ENCODE measurements around the gene FBLN1.
"Not testable (repeated sequence)": the region's sequence is repeated elsewhere in the genome, so short reads cannot be mapped to it uniquely, and the experiment has no call there.

The FBLN1 gene

GRCh38 chr22:45535290-45535689, 32.6 kb downstream of the FBLN1 start:
- no peaks in the 10 kb centered on the region for H3K36me3 ChIP-seq (ENCODE audit: control insufficient read depth, insufficient read depth, low read length)
- no peaks in the 10 kb centered on the region for H3K4me1 ChIP-seq (ENCODE audit: control insufficient read depth, insufficient read depth, low read length)
- H3K9ac ChIP-seq (ENCODE audit: low read length), result no peak overlapping the region
- H3K9me3 ChIP-seq (ENCODE audit: control insufficient read depth, low read length), result no peaks in the 10 kb centered on the region
- no peaks in the 10 kb centered on the region for H3K27me3 ChIP-seq (ENCODE audit: control insufficient read depth, insufficient read depth, low read length)
- H3K4me3 ChIP-seq (ENCODE audit: low read length), result no peak overlapping the region

GRCh38 chr22:45535835-45536234, 33.2 kb downstream of the FBLN1 start:
- H3K9ac ChIP-seq (ENCODE audit: low read length); H3K27me3 ChIP-seq (ENCODE audit: control insufficient read depth, insufficient read depth, low read length); H3K36me3 ChIP-seq (ENCODE audit: control insufficient read depth, insufficient read depth, low read length); H3K9me3 ChIP-seq (ENCODE audit: control insufficient read depth, low read length); H3K4me1 ChIP-seq (ENCODE audit: control insufficient read depth, insufficient read depth, low read length); H3K4me3 ChIP-seq (ENCODE audit: low read length): not testable (repeated sequence)

- Histone ChIP-seq H3K36me3 (ENCODE audit: control insufficient read depth, insufficient read depth, low read length) (no peaks in the 10 kb centered on the region), H3K4me3 (ENCODE audit: low read length) (no peak overlapping the region), H3K4me1 (ENCODE audit: control insufficient read depth, insufficient read depth, low read length) (no peaks in the 10 kb centered on the region), H3K27me3 (ENCODE audit: control insufficient read depth, insufficient read depth, low read length) (no peaks in the 10 kb centered on the region), H3K9me3 (ENCODE audit: control insufficient read depth, low read length) (no peaks in the 10 kb centered on the region), H3K9ac (ENCODE audit: low read length) (no peak overlapping the region)
These were observed 35.1 kb downstream of the FBLN1 start for GRCh38 chr22:45537734-45538181.

GRCh38 chr22:45538281-45538680, 35.6 kb downstream of the FBLN1 start:
- no peaks in the 10 kb centered on the region for H3K36me3 ChIP-seq (ENCODE audit: control insufficient read depth, insufficient read depth, low read length)
- H3K4me3 ChIP-seq (ENCODE audit: low read length), result no peak overlapping the region

GRCh38 chr22:45540122-45540521, 37.4 kb downstream of the FBLN1 start:
- no peaks in the 10 kb centered on the region for H3K36me3 ChIP-seq (ENCODE audit: control insufficient read depth, insufficient read depth, low read length)
- H3K9ac ChIP-seq (ENCODE audit: low read length), result no peak overlapping the region
- no peak overlapping the region for H3K4me3 ChIP-seq (ENCODE audit: low read length)
- no peaks in the 10 kb centered on the region for H3K4me1 ChIP-seq (ENCODE audit: control insufficient read depth, insufficient read depth, low read length)
- H3K27me3 ChIP-seq (ENCODE audit: control insufficient read depth, insufficient read depth, low read length), result no peaks in the 10 kb centered on the region
- no peaks in the 10 kb centered on the region for H3K9me3 ChIP-seq (ENCODE audit: control insufficient read depth, low read length)

More at GRCh38 chr22:45538281-45538680, 35.6 kb downstream of the FBLN1 start:
- no peaks in the 10 kb centered on the region for H3K27me3 ChIP-seq (ENCODE audit: control insufficient read depth, insufficient read depth, low read length)
- H3K9ac ChIP-seq (ENCODE audit: low read length), result no peak overlapping the region
- H3K9me3 ChIP-seq (ENCODE audit: control insufficient read depth, low read length), result no peaks in the 10 kb centered on the region
- no peaks in the 10 kb centered on the region for H3K4me1 ChIP-seq (ENCODE audit: control insufficient read depth, insufficient read depth, low read length)

- H3K27me3 ChIP-seq (ENCODE audit: control insufficient read depth, insufficient read depth, low read length), result no peaks in the 10 kb centered on the region
These were observed 38.8 kb downstream of the FBLN1 start for GRCh38 chr22:45541382-45541979.

GRCh38 chr22:45542001-45542520, 39.4 kb downstream of the FBLN1 start:
- no peaks in the 10 kb centered on the region for H3K9me3 ChIP-seq (ENCODE audit: control insufficient read depth, low read length)
- H3K27me3 ChIP-seq (ENCODE audit: control insufficient read depth, insufficient read depth, low read length), result no peaks in the 10 kb centered on the region
- no peak overlapping the region for H3K4me3 ChIP-seq (ENCODE audit: low read length)
- no peak overlapping the region for H3K9ac ChIP-seq (ENCODE audit: low read length)
- H3K4me1 ChIP-seq (ENCODE audit: control insufficient read depth, insufficient read depth, low read length), result no peaks in the 10 kb centered on the region
- H3K36me3 ChIP-seq (ENCODE audit: control insufficient read depth, insufficient read depth, low read length), result no peaks in the 10 kb centered on the region

More at GRCh38 chr22:45541382-45541979, 38.8 kb downstream of the FBLN1 start:
- Histone ChIP-seq H3K9ac (ENCODE audit: low read length) (no peak overlapping the region), H3K36me3 (ENCODE audit: control insufficient read depth, insufficient read depth, low read length) (no peaks in the 10 kb centered on the region), H3K9me3 (ENCODE audit: control insufficient read depth, low read length) (no peaks in the 10 kb centered on the region), H3K4me1 (ENCODE audit: control insufficient read depth, insufficient read depth, low read length) (no peaks in the 10 kb centered on the region), H3K4me3 (ENCODE audit: low read length) (no peak overlapping the region)

- H3K9me3 ChIP-seq (ENCODE audit: control insufficient read depth, low read length); H3K4me1 ChIP-seq (ENCODE audit: control insufficient read depth, insufficient read depth, low read length); H3K36me3 ChIP-seq (ENCODE audit: control insufficient read depth, insufficient read depth, low read length); H3K27me3 ChIP-seq (ENCODE audit: control insufficient read depth, insufficient read depth, low read length); H3K4me3 ChIP-seq (ENCODE audit: low read length); H3K9ac ChIP-seq (ENCODE audit: low read length): not testable (repeated sequence)
These were observed 40.1 kb downstream of the FBLN1 start for GRCh38 chr22:45542736-45543135.

GRCh38 chr22:45543243-45543642, 40.6 kb downstream of the FBLN1 start:
- Histone ChIP-seq H3K36me3 (ENCODE audit: control insufficient read depth, insufficient read depth, low read length) (no peaks in the 10 kb centered on the region), H3K27me3 (ENCODE audit: control insufficient read depth, insufficient read depth, low read length) (no peaks in the 10 kb centered on the region), H3K9me3 (ENCODE audit: control insufficient read depth, low read length) (no peaks in the 10 kb centered on the region), H3K4me1 (ENCODE audit: control insufficient read depth, insufficient read depth, low read length) (no peaks in the 10 kb centered on the region), H3K9ac (ENCODE audit: low read length) (no peak overlapping the region), H3K4me3 (ENCODE audit: low read length) (no peak overlapping the region)

- H3K36me3 ChIP-seq (ENCODE audit: control insufficient read depth, insufficient read depth, low read length), result no peaks in the 10 kb centered on the region
- H3K4me1 ChIP-seq (ENCODE audit: control insufficient read depth, insufficient read depth, low read length), result peaks cover 11% of the 10 kb centered on the region
These were observed 42.0 kb downstream of the FBLN1 start for GRCh38 chr22:45544588-45545170.

GRCh38 chr22:45546333-45547015, 43.8 kb downstream of the FBLN1 start:
- Histone ChIP-seq H3K9me3 (ENCODE audit: control insufficient read depth, low read length) (no peaks in the 10 kb centered on the region), H3K4me3 (ENCODE audit: low read length) (no peak overlapping the region), H3K4me1 (ENCODE audit: control insufficient read depth, insufficient read depth, low read length) (peaks cover 29% of the 10 kb centered on the region), H3K36me3 (ENCODE audit: control insufficient read depth, insufficient read depth, low read length) (no peaks in the 10 kb centered on the region), H3K27me3 (ENCODE audit: control insufficient read depth, insufficient read depth, low read length) (no peaks in the 10 kb centered on the region), H3K9ac (ENCODE audit: low read length) (no peak overlapping the region)

More at GRCh38 chr22:45544588-45545170, 42.0 kb downstream of the FBLN1 start:
- Histone ChIP-seq H3K27me3 (ENCODE audit: control insufficient read depth, insufficient read depth, low read length) (no peaks in the 10 kb centered on the region), H3K4me3 (ENCODE audit: low read length) (no peak overlapping the region), H3K9me3 (ENCODE audit: control insufficient read depth, low read length) (no peaks in the 10 kb centered on the region), H3K9ac (ENCODE audit: low read length) (no peak overlapping the region)

GRCh38 chr22:45547016-45547345, 44.3 kb downstream of the FBLN1 start:
- H3K36me3 ChIP-seq (ENCODE audit: control insufficient read depth, insufficient read depth, low read length), result no peaks in the 10 kb centered on the region
- H3K4me1 ChIP-seq (ENCODE audit: control insufficient read depth, insufficient read depth, low read length), result peaks cover 34% of the 10 kb centered on the region

More at GRCh38 chr22:45547016-45547345, 44.3 kb downstream of the FBLN1 start:
- Histone ChIP-seq H3K27me3 (ENCODE audit: control insufficient read depth, insufficient read depth, low read length) (no peaks in the 10 kb centered on the region), H3K9me3 (ENCODE audit: control insufficient read depth, low read length) (no peaks in the 10 kb centered on the region), H3K9ac (ENCODE audit: low read length) (no peak overlapping the region), H3K4me3 (ENCODE audit: low read length) (no peak overlapping the region)

Measured in mucosa of stomach (tissue), 1 donor.